ENCODE results near the gene TBCCD1. TPM values are rescaled to one million over a fixed set of nuclear protein-coding genes. Genes with fewer than 3 reads are reported as not detected.

The TBCCD1 gene
- total RNA-seq, 2 experiments from 2014 or later, result 7.6 to 8.1 TPM

DNA sequence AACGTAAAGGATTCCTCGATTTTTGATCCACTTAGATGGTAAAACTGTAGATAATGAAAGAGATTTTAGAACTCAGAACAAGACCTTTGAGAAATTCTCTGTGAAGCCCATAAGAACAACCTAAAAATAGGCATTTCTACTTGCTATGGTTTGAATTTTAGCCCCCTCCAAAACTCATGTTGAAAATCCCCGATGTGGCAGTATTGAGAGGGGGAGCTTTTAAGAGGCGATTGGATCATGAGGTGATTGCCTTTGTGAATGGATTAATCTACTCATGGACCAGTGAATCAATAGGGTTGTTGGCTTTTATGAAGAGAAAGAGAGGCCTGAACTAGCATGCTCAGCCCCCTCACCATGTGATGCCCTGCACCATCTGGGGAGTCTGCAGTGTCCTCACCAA is 25.5 kb upstream of the TBCCD1 start:
- ChIA-PET CTCF (interaction anchor here (1.8 kb wide), 1 partner anchor 25 kb away, joined by 4 read pairs; no protein-coding TSS in a partner anchor), POLR2A (no interaction called here)
- Histone ChIP-seq H3K4me1 (ENCODE audit: insufficient read depth, low read length) (peaks cover 4% of the 10 kb centered on the region), H3K4me3 (ENCODE audit: low read length) (no peak overlapping the region), H3K27ac (ENCODE audit: low read depth in 1 of 2, low read length in 2 of 2) (no peak overlapping the region), H3K9me3 (ENCODE audit: control insufficient read depth in 1 of 2, insufficient read depth in 1 of 2, low read length in 2 of 2) (no peaks in the 10 kb centered on the region), H3K36me3 (ENCODE audit: insufficient read depth, low read length) (no peaks in the 10 kb centered on the region), H3K27me3 (ENCODE audit: control insufficient read depth in 1 of 2, insufficient read depth in 2 of 2, low read length in 2 of 2) (no peaks in the 10 kb centered on the region)
- Mint-ChIP-seq H3K4me1 (ENCODE audit: low read depth) (peaks cover 7% of the 10 kb centered on the region), H3K27ac (no peak overlapping the region), H3K9me3 (no peaks in the 10 kb centered on the region), H3K4me3 (no peak overlapping the region), H3K36me3 (ENCODE audit: low read depth) (no peaks in the 10 kb centered on the region), H3K27me3 (no peaks in the 10 kb centered on the region)
- DNase-seq, result no peak
- intact Hi-C loops (cut with DNase I, micrococcal nuclease), result no loop called here
- TF ChIP-seq, protein P1, sequence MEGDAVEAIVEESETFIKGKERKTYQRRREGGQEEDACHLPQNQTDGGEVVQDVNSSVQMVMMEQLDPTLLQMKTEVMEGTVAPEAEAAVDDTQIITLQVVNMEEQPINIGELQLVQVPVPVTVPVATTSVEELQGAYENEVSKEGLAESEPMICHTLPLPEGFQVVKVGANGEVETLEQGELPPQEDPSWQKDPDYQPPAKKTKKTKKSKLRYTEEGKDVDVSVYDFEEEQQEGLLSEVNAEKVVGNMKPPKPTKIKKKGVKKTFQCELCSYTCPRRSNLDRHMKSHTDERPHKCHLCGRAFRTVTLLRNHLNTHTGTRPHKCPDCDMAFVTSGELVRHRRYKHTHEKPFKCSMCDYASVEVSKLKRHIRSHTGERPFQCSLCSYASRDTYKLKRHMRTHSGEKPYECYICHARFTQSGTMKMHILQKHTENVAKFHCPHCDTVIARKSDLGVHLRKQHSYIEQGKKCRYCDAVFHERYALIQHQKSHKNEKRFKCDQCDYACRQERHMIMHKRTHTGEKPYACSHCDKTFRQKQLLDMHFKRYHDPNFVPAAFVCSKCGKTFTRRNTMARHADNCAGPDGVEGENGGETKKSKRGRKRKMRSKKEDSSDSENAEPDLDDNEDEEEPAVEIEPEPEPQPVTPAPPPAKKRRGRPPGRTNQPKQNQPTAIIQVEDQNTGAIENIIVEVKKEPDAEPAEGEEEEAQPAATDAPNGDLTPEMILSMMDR (IDR thresholded peaks at IDR 0.05), result no peak
- ATAC-seq (ENCODE audit: poor library complexity), result no peak

DNA sequence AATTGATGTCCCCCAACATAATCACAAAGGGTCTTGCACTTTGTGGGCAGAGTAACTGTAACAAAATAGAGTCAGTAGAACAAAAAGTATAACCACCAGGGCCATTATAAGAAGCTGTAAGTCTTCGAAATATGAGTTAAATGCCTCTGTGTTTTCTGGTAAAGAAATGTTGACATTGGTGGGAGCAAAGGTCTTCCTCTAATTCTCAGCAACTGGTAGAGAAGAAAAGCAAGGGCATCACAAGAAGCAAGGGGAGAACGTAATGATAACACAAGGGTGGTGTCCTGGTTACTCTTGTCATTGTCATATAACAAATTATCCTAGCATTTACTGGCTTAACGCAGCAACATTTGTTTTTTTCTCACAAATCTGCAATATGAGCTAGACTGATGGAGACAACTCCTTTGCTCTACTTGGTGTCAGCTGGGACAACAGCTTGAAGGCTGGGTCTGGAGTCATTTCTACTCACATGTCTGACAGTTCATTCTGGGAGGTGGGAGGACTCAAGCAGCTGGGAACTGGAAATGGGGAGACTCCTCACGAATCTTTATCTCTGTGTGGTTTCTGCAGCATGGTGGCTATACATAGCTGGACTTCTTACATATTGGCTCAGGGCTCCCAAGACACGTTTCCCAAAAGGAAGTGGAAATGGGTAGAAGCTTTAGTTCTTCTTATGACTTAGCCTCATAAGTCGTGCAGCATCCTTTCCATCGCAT is 23.6 kb upstream of the TBCCD1 start:
- ChIA-PET CTCF (interaction anchor here (0.8 to 1.8 kb wide), 2 partner anchors 18 to 26 kb away, joined by 4 read pairs; no protein-coding TSS in a partner anchor), POLR2A (interaction anchor here (1.7 kb wide), 1 partner anchor 27 kb away, joined by 4 read pairs; no protein-coding TSS in a partner anchor)
- Histone ChIP-seq H3K36me3 (ENCODE audit: insufficient read depth, low read length) (peaks cover 5% of the 10 kb centered on the region), H3K27me3 (ENCODE audit: control insufficient read depth in 1 of 2, insufficient read depth in 2 of 2, low read length in 2 of 2) (no peaks in the 10 kb centered on the region), H3K27ac (ENCODE audit: low read depth in 1 of 2, low read length in 2 of 2) (no peak overlapping the region), H3K4me3 (ENCODE audit: low read length) (no peak overlapping the region), H3K4me1 (ENCODE audit: insufficient read depth, low read length) (peaks cover 4% of the 10 kb centered on the region), H3K9me3 (ENCODE audit: control insufficient read depth in 1 of 2, insufficient read depth in 1 of 2, low read length in 2 of 2) (no peaks in the 10 kb centered on the region)
- H3K4me3 Mint-ChIP-seq, result no peak overlapping the region
- TF ChIP-seq, protein P1 (IDR thresholded peaks at IDR 0.05), result no peak
- H3K4me1 Mint-ChIP-seq (ENCODE audit: low read depth), result peaks cover 7% of the 10 kb centered on the region
- peaks cover 9% of the 10 kb centered on the region for H3K36me3 Mint-ChIP-seq (ENCODE audit: low read depth)
- no peaks in the 10 kb centered on the region for H3K9me3 Mint-ChIP-seq
- no peak for ATAC-seq (ENCODE audit: poor library complexity)
- no peaks in the 10 kb centered on the region for H3K27me3 Mint-ChIP-seq
- DNase-seq, result no peak
- no peak overlapping the region for H3K27ac Mint-ChIP-seq
- intact Hi-C loops (cut with DNase I, micrococcal nuclease), result no loop called here

DNA sequence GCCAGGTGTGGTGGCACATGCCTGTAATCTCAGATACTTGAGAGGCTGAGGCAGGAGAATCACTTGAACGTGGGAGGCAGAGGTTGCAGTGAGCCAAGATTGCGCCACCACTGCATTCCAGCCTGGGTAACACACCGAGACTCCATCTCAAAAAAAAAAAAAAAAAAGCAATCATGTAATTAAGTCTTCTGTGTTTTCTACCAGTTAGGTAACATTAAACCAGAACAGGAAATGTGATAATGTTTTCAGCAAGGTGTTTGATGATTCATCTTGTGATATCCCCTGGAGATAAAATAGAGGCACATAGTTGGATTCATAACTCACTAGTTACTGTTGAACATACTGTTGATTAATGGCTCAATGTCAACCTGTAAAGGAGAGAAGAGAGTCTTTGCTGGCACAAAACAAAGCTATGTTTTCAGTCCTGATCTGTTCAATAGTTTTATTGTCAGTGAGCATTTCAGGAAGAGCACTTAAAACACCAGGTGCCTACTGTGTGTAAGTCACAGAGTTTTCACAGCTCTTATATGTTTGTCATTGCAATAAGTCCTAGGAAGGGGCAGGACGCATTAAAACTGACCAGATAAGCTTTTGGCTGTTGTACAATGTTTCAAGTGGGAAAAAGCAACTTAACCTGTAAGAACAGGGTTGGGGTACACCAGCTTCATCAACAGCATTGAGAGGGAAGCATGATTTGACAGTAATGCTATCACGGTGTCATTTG is 22.9 kb upstream of the TBCCD1 start:
- DNase-seq (peak in 3 of 14 experiments; percentile 34 to 47 (median 44)), ATAC-seq (ENCODE audit: poor library complexity) (peak; percentile 74)
- TF ChIP-seq, protein P1 (IDR thresholded peaks at IDR 0.05), result no peak
- H3K36me3 Mint-ChIP-seq (ENCODE audit: low read depth), result peaks cover 16% of the 10 kb centered on the region
- Histone ChIP-seq H3K27me3 (ENCODE audit: control insufficient read depth in 1 of 2, insufficient read depth in 2 of 2, low read length in 2 of 2) (no peaks in the 10 kb centered on the region), H3K9me3 (ENCODE audit: control insufficient read depth in 1 of 2, insufficient read depth in 1 of 2, low read length in 2 of 2) (no peaks in the 10 kb centered on the region), H3K36me3 (ENCODE audit: insufficient read depth, low read length) (peaks cover 12% of the 10 kb centered on the region), H3K27ac (ENCODE audit: low read depth in 1 of 2, low read length in 2 of 2) (no peak overlapping the region), H3K4me3 (ENCODE audit: low read length) (no peak overlapping the region), H3K4me1 (ENCODE audit: insufficient read depth, low read length) (peaks cover 4% of the 10 kb centered on the region)
- no peaks in the 10 kb centered on the region for H3K27me3 Mint-ChIP-seq
- intact Hi-C loops (cut with DNase I, micrococcal nuclease), result no loop called here
- no peaks in the 10 kb centered on the region for H3K9me3 Mint-ChIP-seq
- ChIA-PET POLR2A (interaction anchor here (1.7 kb wide), 1 partner anchor 28 kb away, joined by 4 read pairs; no protein-coding TSS in a partner anchor), CTCF (interaction anchor here (0.8 to 0.9 kb wide), 2 partner anchors 19 to 523 kb away, joined by 3 to 4 read pairs; no protein-coding TSS in a partner anchor)
- H3K4me1 Mint-ChIP-seq (ENCODE audit: low read depth), result peaks cover 7% of the 10 kb centered on the region
- no peak overlapping the region for H3K4me3 Mint-ChIP-seq
- no peak overlapping the region for H3K27ac Mint-ChIP-seq
